WTC11 (cell line): Measurements from ENCODE around the gene IL1F10. TPM values are rescaled to one million over a fixed set of nuclear protein-coding genes. Genes with fewer than 3 reads are reported as not detected.

Source experiments
- ATAC-seq: fragments of 200-7000 bp; cut with Tn5 transposase; 2 replicates; pipeline ENCODE4 v1.10.0; 2021; ENCODE audit warnings: mild to moderate bottlenecking, moderate library complexity
- CTCF ChIA-PET: fragments of 300-600 bp; sonication (Branson Sonifier 250); formaldehyde crosslinking; loops from one replicate; lab custom pipeline; 2021; ENCODE audit warnings: antibody characterized with exemption; lab: Charles Lee
- POLR2A ChIA-PET: fragments of 350-600 bp; sonication (Branson Sonifier 250); formaldehyde crosslinking; loops from one replicate; lab custom pipeline; 2021; ENCODE audit warnings: antibody characterized with exemption; lab: Charles Lee
- DNase-seq: peaks from one replicate; pipeline ENCODE4 v3.0.0; 2021; ENCODE audit warnings: low spot score
- H3K27ac Mint-ChIP-seq: 2 replicates; pipeline ENCODE4 v1.8.0; 2021; ENCODE audit warnings: mixed read lengths
- H3K27me3 Mint-ChIP-seq: 2 replicates; pipeline ENCODE4 v1.8.0; 2021; ENCODE audit warnings: low read depth, mild to moderate bottlenecking, moderate library complexity, mixed read lengths
- H3K36me3 Mint-ChIP-seq: 2 replicates; pipeline ENCODE4 v1.8.0; 2021; ENCODE audit warnings: mixed read lengths
- H3K4me1 Mint-ChIP-seq: 2 replicates; pipeline ENCODE4 v1.8.0; 2022; ENCODE audit warnings: mixed read lengths
- H3K4me3 Mint-ChIP-seq: 2 replicates; pipeline ENCODE4 v1.8.0; 2021; ENCODE audit warnings: mild to moderate bottlenecking, moderate library complexity, mixed read lengths
- H3K9me3 Mint-ChIP-seq: 2 replicates; pipeline ENCODE4 v1.8.0; 2021; ENCODE audit warnings: mixed read lengths
- EMX1 ChIP-seq: fragments of 250-450 bp; sonication (Bioruptor Pico); IDR thresholded peaks from 2 replicates; pipeline ENCODE4 v1.8.0; 2021; ENCODE audit warnings: mild to moderate bottlenecking
- FOXJ3 ChIP-seq: sonication (generic); formaldehyde crosslinking; IDR thresholded peaks from 2 replicates; pipeline ENCODE4 v1.9.0; 2021; ENCODE audit warnings: missing genetic modification reagents, mild to moderate bottlenecking, borderline replicate concordance
- FOXP1 ChIP-seq: sonication (generic); formaldehyde crosslinking; IDR thresholded peaks from 2 replicates; pipeline ENCODE4 v1.8.0; 2022; ENCODE audit warnings: missing genetic modification reagents, mild to moderate bottlenecking, moderate library complexity, borderline replicate concordance
- HMGA2 ChIP-seq: fragments of 250-450 bp; sonication (Bioruptor Pico); IDR thresholded peaks from 2 replicates; pipeline ENCODE4 v1.4.0; 2021; ENCODE audit warnings: mild to moderate bottlenecking, moderate library complexity
- NFE2L1 ChIP-seq: sonication (generic); formaldehyde crosslinking; IDR thresholded peaks from 2 replicates; pipeline ENCODE4 v1.8.1; 2023; ENCODE audit warnings: missing genetic modification reagents
- NR1H2 ChIP-seq: sonication (generic); formaldehyde crosslinking; IDR thresholded peaks from 2 replicates; pipeline ENCODE4 v1.9.0; 2021; ENCODE audit warnings: mild to moderate bottlenecking, moderate library complexity, missing genetic modification reagents
- RORB ChIP-seq: fragments of 250-450 bp; sonication (Bioruptor Pico); IDR thresholded peaks from 2 replicates; pipeline ENCODE4 v1.9.0; 2021; ENCODE audit warnings: mild to moderate bottlenecking
- ZNF138 ChIP-seq: sonication (generic); formaldehyde crosslinking; conservative IDR thresholded peaks from 2 replicates; pipeline ENCODE4 v1.8.1; 2022; ENCODE audit warnings: mild to moderate bottlenecking, moderate library complexity, missing genetic modification reagents
- ZNF263 ChIP-seq: sonication (generic); formaldehyde crosslinking; IDR thresholded peaks from 2 replicates; pipeline ENCODE4 v1.8.1; 2022; ENCODE audit warnings: low read depth, mild to moderate bottlenecking, moderate library complexity, missing genetic modification reagents
- ZNF423 ChIP-seq: fragments of 250-450 bp; sonication (Bioruptor Pico); IDR thresholded peaks from 2 replicates; pipeline ENCODE4 v2.1.2; 2022; ENCODE audit warnings: mild to moderate bottlenecking, moderate library complexity
- ZNF671 ChIP-seq: fragments of 250-450 bp; sonication (Bioruptor Pico); IDR thresholded peaks from 2 replicates; pipeline ENCODE4 v1.8.0; 2021; ENCODE audit warnings: mild to moderate bottlenecking
- total RNA-seq: library from RNA; stranded (reverse); gene quantifications from 3 replicates; pipeline ENCODE4 v1.2.3, GENCODE V29; 2021
- TF ChIP-seq, protein P1 (sequence below): sonication (generic); formaldehyde crosslinking; IDR thresholded peaks from 2 replicates; pipeline ENCODE4 v1.8.1; 2023; ENCODE audit warnings: mild to moderate bottlenecking, missing genetic modification reagents, moderate library complexity
- TF ChIP-seq, protein P2 (sequence below): sonication (generic); formaldehyde crosslinking; IDR thresholded peaks from 2 replicates; pipeline ENCODE4 v1.8.0; 2022; ENCODE audit warnings: mild to moderate bottlenecking, missing genetic modification reagents
- TF ChIP-seq, protein P3 (sequence below): sonication (generic); formaldehyde crosslinking; IDR thresholded peaks from 2 replicates; pipeline ENCODE4 v1.8.0; 2022; ENCODE audit warnings: mild to moderate bottlenecking, missing genetic modification reagents
- TF ChIP-seq, protein P4 (sequence below): fragments of 250-450 bp; sonication (Bioruptor Pico); IDR thresholded peaks from 2 replicates; pipeline ENCODE4 v1.9.0; 2021; ENCODE audit warnings: mild to moderate bottlenecking
- TF ChIP-seq, protein P5 (sequence below): fragments of 250-450 bp; sonication (Bioruptor Pico); conservative IDR thresholded peaks from 2 replicates; pipeline ENCODE4 v1.9.0; 2021; ENCODE audit warnings: mild to moderate bottlenecking
- TF ChIP-seq, protein P6 (sequence below): sonication (generic); formaldehyde crosslinking; conservative IDR thresholded peaks from 2 replicates; pipeline ENCODE4 v1.8.1; 2022; ENCODE audit warnings: mild to moderate bottlenecking, missing genetic modification reagents
- TF ChIP-seq, protein P7 (sequence below): fragments of 200-600 bp; IDR thresholded peaks from 2 replicates; pipeline ENCODE4 v1.8.0; 2022; ENCODE audit warnings: antibody characterized with exemption

The IL1F10 gene
- total RNA-seq, 1 experiment from 2014 or later, result not detected

DNA sequence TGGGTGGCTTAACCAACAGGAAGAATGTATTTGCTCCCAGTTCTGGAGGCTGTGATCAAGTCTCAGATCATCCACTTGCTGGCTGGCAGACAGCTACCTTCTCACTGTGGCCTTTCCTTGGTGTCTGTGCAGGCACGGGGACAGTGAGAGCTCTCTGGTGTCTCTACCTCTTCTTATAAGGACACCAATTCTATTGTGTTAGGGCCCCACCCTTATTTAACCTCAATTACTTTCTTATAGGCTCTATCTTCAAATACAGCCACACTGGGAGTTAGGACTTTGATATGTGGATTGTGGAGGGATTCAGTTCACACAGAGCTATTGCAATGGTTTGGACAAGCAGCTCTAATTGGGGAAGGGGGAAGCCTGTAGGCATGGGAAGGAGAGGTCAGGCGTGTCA, 34.4 kb downstream of the IL1F10 start:
- Mint-ChIP-seq H3K9me3 (peaks cover 38% of the 10 kb centered on the region), H3K36me3 (no peaks in the 10 kb centered on the region; the same call in 1 of the 2 replicates), H3K27me3 (peaks cover 11% of the 10 kb centered on the region), H3K4me3 (no peak overlapping the region), H3K27ac (no peak overlapping the region), H3K4me1 (no peaks in the 10 kb centered on the region)
- DNase-seq (no peak), ATAC-seq (no peak)
- ChIA-PET CTCF (interaction anchor here (1.1 kb wide), 1 partner anchor 22 kb away, joined by 3 read pairs; no protein-coding TSS in a partner anchor), POLR2A (no interaction called here)
- TF ChIP-seq EMX1, result no peak
- TF ChIP-seq, protein P1, sequence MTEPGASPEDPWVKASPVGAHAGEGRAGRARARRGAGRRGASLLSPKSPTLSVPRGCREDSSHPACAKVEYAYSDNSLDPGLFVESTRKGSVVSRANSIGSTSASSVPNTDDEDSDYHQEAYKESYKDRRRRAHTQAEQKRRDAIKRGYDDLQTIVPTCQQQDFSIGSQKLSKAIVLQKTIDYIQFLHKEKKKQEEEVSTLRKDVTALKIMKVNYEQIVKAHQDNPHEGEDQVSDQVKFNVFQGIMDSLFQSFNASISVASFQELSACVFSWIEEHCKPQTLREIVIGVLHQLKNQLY (CRISPR knock-in tag), result no peak

DNA sequence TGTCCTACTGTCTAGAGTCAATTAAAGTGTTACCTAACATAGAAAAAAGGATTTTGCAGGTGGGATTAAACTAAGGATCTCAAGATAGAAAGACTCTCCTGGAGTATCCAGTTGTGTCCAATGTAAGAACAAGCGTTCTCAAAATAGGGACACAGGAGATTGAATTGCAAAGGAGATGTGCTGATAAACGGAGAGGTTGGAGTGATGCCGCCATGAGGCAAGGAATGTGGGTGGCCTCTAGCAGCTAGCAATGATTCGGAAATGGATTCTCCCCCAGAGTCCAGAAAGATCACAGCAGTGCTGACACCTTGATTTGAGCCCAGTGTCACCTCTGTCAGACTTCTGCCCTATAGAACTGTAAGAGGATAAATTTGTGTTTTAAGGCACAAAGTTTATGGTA, 35.5 kb downstream of the IL1F10 start:
- peaks cover 27% of the 10 kb centered on the region for H3K9me3 Mint-ChIP-seq
- no peak for ATAC-seq
- H3K27ac Mint-ChIP-seq, result no peak overlapping the region
- CTCF ChIA-PET, result no interaction called here
- TF ChIP-seq ZNF423, result no peak
- POLR2A ChIA-PET, result no interaction called here
- no peaks in the 10 kb centered on the region; the same call in 1 of the 2 replicates for H3K36me3 Mint-ChIP-seq
- H3K4me3 Mint-ChIP-seq, result no peak overlapping the region
- peaks cover 8% of the 10 kb centered on the region for H3K27me3 Mint-ChIP-seq
- H3K4me1 Mint-ChIP-seq, result no peaks in the 10 kb centered on the region
- no peak for DNase-seq

DNA sequence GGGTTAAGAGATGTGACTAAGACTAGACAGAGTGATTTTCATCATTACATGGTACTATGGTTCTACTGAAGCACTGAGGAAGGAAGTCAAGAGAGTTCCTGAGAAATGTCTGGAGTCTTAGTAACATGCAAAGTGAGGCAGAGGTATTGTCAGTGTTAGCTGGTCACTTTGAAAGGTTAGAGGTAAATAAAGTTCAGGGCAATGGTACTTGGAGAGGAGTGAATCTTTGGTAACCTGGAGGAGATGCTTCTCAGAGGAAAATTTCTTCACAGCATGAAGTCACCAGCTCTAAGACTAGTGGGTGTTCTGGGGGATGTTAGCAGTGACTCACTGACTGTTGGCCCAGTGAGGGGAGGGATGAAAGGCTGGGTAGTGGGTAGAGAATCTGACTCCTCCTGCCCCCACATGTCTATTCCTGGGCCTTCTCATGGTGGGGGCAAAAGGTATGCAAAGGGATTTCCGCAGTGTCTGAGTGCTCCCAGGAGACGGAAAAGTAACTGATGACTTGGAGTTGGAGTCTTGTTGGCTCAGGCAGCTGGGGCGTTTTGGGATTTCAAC, 36.4 kb downstream of the IL1F10 start:
- no peaks in the 10 kb centered on the region for H3K36me3 Mint-ChIP-seq
- no peak for ATAC-seq
- CTCF ChIA-PET, result interaction anchor here (1.2 kb wide), 1 partner anchor 95 kb away, joined by 3 read pairs; no protein-coding TSS in a partner anchor
- peaks cover 24% of the 10 kb centered on the region for H3K9me3 Mint-ChIP-seq
- H3K27ac Mint-ChIP-seq, result no peak overlapping the region
- H3K4me3 Mint-ChIP-seq, result no peak overlapping the region
- H3K27me3 Mint-ChIP-seq, result peaks cover 6% of the 10 kb centered on the region
- no peaks in the 10 kb centered on the region for H3K4me1 Mint-ChIP-seq
- POLR2A ChIA-PET, result no interaction called here
- no peak for TF ChIP-seq NR1H2 (CRISPR knock-in tag)
- TF ChIP-seq, protein P2, sequence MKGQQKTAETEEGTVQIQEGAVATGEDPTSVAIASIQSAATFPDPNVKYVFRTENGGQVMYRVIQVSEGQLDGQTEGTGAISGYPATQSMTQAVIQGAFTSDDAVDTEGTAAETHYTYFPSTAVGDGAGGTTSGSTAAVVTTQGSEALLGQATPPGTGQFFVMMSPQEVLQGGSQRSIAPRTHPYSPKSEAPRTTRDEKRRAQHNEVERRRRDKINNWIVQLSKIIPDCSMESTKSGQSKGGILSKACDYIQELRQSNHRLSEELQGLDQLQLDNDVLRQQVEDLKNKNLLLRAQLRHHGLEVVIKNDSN, result no peak
- TF ChIP-seq, protein P3, sequence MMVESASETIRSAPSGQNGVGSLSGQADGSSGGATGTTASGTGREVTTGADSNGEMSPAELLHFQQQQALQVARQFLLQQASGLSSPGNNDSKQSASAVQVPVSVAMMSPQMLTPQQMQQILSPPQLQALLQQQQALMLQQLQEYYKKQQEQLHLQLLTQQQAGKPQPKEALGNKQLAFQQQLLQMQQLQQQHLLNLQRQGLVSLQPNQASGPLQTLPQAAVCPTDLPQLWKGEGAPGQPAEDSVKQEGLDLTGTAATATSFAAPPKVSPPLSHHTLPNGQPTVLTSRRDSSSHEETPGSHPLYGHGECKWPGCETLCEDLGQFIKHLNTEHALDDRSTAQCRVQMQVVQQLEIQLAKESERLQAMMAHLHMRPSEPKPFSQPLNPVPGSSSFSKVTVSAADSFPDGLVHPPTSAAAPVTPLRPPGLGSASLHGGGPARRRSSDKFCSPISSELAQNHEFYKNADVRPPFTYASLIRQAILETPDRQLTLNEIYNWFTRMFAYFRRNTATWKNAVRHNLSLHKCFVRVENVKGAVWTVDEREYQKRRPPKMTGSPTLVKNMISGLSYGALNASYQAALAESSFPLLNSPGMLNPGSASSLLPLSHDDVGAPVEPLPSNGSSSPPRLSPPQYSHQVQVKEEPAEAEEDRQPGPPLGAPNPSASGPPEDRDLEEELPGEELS (CRISPR knock-in tag), result no peak
- TF ChIP-seq, protein P4, sequence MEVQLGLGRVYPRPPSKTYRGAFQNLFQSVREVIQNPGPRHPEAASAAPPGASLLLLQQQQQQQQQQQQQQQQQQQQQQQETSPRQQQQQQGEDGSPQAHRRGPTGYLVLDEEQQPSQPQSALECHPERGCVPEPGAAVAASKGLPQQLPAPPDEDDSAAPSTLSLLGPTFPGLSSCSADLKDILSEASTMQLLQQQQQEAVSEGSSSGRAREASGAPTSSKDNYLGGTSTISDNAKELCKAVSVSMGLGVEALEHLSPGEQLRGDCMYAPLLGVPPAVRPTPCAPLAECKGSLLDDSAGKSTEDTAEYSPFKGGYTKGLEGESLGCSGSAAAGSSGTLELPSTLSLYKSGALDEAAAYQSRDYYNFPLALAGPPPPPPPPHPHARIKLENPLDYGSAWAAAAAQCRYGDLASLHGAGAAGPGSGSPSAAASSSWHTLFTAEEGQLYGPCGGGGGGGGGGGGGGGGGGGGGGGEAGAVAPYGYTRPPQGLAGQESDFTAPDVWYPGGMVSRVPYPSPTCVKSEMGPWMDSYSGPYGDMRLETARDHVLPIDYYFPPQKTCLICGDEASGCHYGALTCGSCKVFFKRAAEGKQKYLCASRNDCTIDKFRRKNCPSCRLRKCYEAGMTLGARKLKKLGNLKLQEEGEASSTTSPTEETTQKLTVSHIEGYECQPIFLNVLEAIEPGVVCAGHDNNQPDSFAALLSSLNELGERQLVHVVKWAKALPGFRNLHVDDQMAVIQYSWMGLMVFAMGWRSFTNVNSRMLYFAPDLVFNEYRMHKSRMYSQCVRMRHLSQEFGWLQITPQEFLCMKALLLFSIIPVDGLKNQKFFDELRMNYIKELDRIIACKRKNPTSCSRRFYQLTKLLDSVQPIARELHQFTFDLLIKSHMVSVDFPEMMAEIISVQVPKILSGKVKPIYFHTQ, result no peak
- no peak for TF ChIP-seq ZNF263
- TF ChIP-seq FOXJ3 (CRISPR knock-in tag), result no peak
- no peak for TF ChIP-seq NFE2L1
- no peak for TF ChIP-seq RORB
- TF ChIP-seq, protein P5, sequence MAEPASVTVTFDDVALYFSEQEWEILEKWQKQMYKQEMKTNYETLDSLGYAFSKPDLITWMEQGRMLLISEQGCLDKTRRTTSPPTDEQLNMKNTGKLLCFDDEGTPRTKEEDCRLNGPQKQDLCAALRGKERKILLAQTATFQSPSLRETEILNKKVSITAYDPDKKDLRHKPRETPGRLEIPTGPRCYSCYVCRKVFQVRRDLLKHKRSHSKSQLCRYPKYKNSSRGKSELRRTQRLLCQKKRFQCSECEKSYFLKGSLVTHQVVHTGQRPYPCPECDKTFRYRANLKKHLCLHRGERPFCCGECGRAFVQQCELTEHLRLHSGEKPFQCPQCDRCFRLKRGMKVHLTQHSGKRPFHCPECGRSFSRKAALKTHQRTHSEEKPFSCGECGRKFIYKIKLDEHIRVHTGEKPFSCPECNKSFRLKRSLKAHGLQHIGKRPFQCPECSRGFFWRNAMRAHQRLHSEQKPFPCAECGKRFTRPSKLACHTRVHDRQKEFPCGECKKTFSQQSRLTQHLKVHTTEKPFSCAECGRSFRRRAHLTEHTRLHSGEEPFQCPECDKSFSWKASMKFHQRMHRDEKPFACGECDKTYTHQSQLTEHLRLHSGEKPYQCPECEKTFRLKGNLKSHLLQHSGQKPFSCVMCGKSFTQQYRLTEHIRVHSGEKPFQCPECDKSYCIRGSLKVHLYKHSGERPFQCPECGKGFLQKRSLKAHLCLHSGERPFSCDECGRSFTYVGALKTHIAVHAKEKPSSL (CRISPR knock-in tag), result no peak
- TF ChIP-seq, protein P6, sequence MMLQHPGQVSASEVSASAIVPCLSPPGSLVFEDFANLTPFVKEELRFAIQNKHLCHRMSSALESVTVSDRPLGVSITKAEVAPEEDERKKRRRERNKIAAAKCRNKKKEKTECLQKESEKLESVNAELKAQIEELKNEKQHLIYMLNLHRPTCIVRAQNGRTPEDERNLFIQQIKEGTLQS (CRISPR knock-in tag), result no peak
- TF ChIP-seq, protein P1 (CRISPR knock-in tag), result no peak
- no peak for TF ChIP-seq HMGA2 (CRISPR knock-in tag)
- TF ChIP-seq, protein P7, sequence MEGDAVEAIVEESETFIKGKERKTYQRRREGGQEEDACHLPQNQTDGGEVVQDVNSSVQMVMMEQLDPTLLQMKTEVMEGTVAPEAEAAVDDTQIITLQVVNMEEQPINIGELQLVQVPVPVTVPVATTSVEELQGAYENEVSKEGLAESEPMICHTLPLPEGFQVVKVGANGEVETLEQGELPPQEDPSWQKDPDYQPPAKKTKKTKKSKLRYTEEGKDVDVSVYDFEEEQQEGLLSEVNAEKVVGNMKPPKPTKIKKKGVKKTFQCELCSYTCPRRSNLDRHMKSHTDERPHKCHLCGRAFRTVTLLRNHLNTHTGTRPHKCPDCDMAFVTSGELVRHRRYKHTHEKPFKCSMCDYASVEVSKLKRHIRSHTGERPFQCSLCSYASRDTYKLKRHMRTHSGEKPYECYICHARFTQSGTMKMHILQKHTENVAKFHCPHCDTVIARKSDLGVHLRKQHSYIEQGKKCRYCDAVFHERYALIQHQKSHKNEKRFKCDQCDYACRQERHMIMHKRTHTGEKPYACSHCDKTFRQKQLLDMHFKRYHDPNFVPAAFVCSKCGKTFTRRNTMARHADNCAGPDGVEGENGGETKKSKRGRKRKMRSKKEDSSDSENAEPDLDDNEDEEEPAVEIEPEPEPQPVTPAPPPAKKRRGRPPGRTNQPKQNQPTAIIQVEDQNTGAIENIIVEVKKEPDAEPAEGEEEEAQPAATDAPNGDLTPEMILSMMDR, result no peak
- no peak for TF ChIP-seq ZNF671 (CRISPR knock-in tag)
- no peak for TF ChIP-seq FOXP1 (CRISPR knock-in tag)
- TF ChIP-seq ZNF138 (CRISPR knock-in tag), result no peak
- no peak for DNase-seq
